ENCODE measurements around the gene NVL.

Gene NVL

GRCh38 chr1:224333939-224334786 lies 4.2 kb upstream of the NVL start:
- no peak overlapping the region for H3K27ac ChIP-seq (ENCODE audit: low read depth, low read length, severe bottlenecking)
- H3K4me3 ChIP-seq (ENCODE audit: extremely low read depth, insufficient read depth, low read length, poor library complexity, severe bottlenecking), result no peak overlapping the region
- 0% methylated on average over 1 of the region's 5 CpGs; no CpG with 5 or more reads in 1 of the 2 experiments for WGBS, 2 experiments (ENCODE audit: insufficient coverage in 2 of 2)
- H3K36me3 ChIP-seq (ENCODE audit: control insufficient read depth, insufficient read depth, low read length), result no peaks in the 10 kb centered on the region
- no peaks in the 10 kb centered on the region for H3K9me3 ChIP-seq (ENCODE audit: control insufficient read depth, low read length)
- H3K4me1 ChIP-seq (ENCODE audit: control insufficient read depth, insufficient read depth, low read length, poor library complexity, severe bottlenecking), result no peaks in the 10 kb centered on the region

- H3K27ac ChIP-seq (ENCODE audit: low read depth, low read length, severe bottlenecking), result no peak overlapping the region
Measured at GRCh38 chr1:224333309-224333926, 3.4 kb upstream of the NVL start.

GRCh38 chr1:224331824-224332223 lies 1.9 kb upstream of the NVL start:
- Histone ChIP-seq H3K36me3 (ENCODE audit: control insufficient read depth, insufficient read depth, low read length) (peaks cover 4% of the 10 kb centered on the region), H3K9me3 (ENCODE audit: control insufficient read depth, low read length) (no peaks in the 10 kb centered on the region), H3K4me3 (ENCODE audit: extremely low read depth, insufficient read depth, low read length, poor library complexity, severe bottlenecking) (no peak overlapping the region), H3K4me1 (ENCODE audit: control insufficient read depth, insufficient read depth, low read length, poor library complexity, severe bottlenecking) (peaks cover 4% of the 10 kb centered on the region), H3K27ac (ENCODE audit: low read depth, low read length, severe bottlenecking) (no peak overlapping the region)
- 89 to 93% methylated on average over 1 of the region's 2 CpGs for WGBS, 2 experiments (ENCODE audit: insufficient coverage in 2 of 2)

More at GRCh38 chr1:224333309-224333926, 3.4 kb upstream of the NVL start:
- WGBS, 2 experiments (ENCODE audit: insufficient coverage in 2 of 2), result 60 to 67% methylated on average over 1 of the region's 3 CpGs
- peaks cover 4% of the 10 kb centered on the region for H3K4me1 ChIP-seq (ENCODE audit: control insufficient read depth, insufficient read depth, low read length, poor library complexity, severe bottlenecking)
- no peaks in the 10 kb centered on the region for H3K9me3 ChIP-seq (ENCODE audit: control insufficient read depth, low read length)
- H3K4me3 ChIP-seq (ENCODE audit: extremely low read depth, insufficient read depth, low read length, poor library complexity, severe bottlenecking), result no peak overlapping the region
- H3K36me3 ChIP-seq (ENCODE audit: control insufficient read depth, insufficient read depth, low read length), result no peaks in the 10 kb centered on the region

- Histone ChIP-seq H3K36me3 (ENCODE audit: control insufficient read depth, insufficient read depth, low read length) (peaks cover 7% of the 10 kb centered on the region), H3K4me3 (ENCODE audit: extremely low read depth, insufficient read depth, low read length, poor library complexity, severe bottlenecking) (no peak overlapping the region), H3K9me3 (ENCODE audit: control insufficient read depth, low read length) (no peaks in the 10 kb centered on the region), H3K27ac (ENCODE audit: low read depth, low read length, severe bottlenecking) (no peak overlapping the region), H3K4me1 (ENCODE audit: control insufficient read depth, insufficient read depth, low read length, poor library complexity, severe bottlenecking) (peaks cover 4% of the 10 kb centered on the region)
- WGBS, 2 experiments (ENCODE audit: insufficient coverage in 2 of 2), result 100% methylated on average over 2 of the region's 2 CpGs; no CpG with 5 or more reads in 1 of the 2 experiments
Measured at GRCh38 chr1:224331326-224331725, 1.4 kb upstream of the NVL start.

- Histone ChIP-seq H3K36me3 (ENCODE audit: control insufficient read depth, insufficient read depth, low read length) (peaks cover 22% of the 10 kb centered on the region), H3K27ac (ENCODE audit: low read depth, low read length, severe bottlenecking) (peak overlapping the region; percentile 93), H3K4me1 (ENCODE audit: control insufficient read depth, insufficient read depth, low read length, poor library complexity, severe bottlenecking) (peaks cover 4% of the 10 kb centered on the region), H3K9me3 (ENCODE audit: control insufficient read depth, low read length) (no peaks in the 10 kb centered on the region), H3K4me3 (ENCODE audit: extremely low read depth, insufficient read depth, low read length, poor library complexity, severe bottlenecking) (peak overlapping the region; percentile 87)
- 0% methylated on average over 3 to 4 of the region's 7 CpGs for WGBS, 2 experiments (ENCODE audit: insufficient coverage in 2 of 2)
Measured at GRCh38 chr1:224329484-224329841, 509 bp downstream of the NVL start.

- Histone ChIP-seq H3K9me3 (ENCODE audit: control insufficient read depth, low read length) (no peaks in the 10 kb centered on the region), H3K36me3 (ENCODE audit: control insufficient read depth, insufficient read depth, low read length) (peaks cover 24% of the 10 kb centered on the region), H3K27ac (ENCODE audit: low read depth, low read length, severe bottlenecking) (no peak overlapping the region), H3K4me1 (ENCODE audit: control insufficient read depth, insufficient read depth, low read length, poor library complexity, severe bottlenecking) (peaks cover 4% of the 10 kb centered on the region), H3K4me3 (ENCODE audit: extremely low read depth, insufficient read depth, low read length, poor library complexity, severe bottlenecking) (peak overlapping the region; percentile 87)
- WGBS, 2 experiments (ENCODE audit: insufficient coverage in 2 of 2), result 93 to 100% methylated on average over 1 to 4 of the region's 6 CpGs
Measured at GRCh38 chr1:224328644-224329043, 1.3 kb downstream of the NVL start.

- H3K4me1 ChIP-seq (ENCODE audit: control insufficient read depth, insufficient read depth, low read length, poor library complexity, severe bottlenecking), result peaks cover 4% of the 10 kb centered on the region
- no peak overlapping the region for H3K4me3 ChIP-seq (ENCODE audit: extremely low read depth, insufficient read depth, low read length, poor library complexity, severe bottlenecking)
- peaks cover 32% of the 10 kb centered on the region for H3K36me3 ChIP-seq (ENCODE audit: control insufficient read depth, insufficient read depth, low read length)
- no peaks in the 10 kb centered on the region for H3K9me3 ChIP-seq (ENCODE audit: control insufficient read depth, low read length)
- H3K27ac ChIP-seq (ENCODE audit: low read depth, low read length, severe bottlenecking), result no peak overlapping the region
- no CpG with 5 or more reads among the region's 1 CpG for WGBS, 2 experiments (ENCODE audit: insufficient coverage in 2 of 2)
Measured at GRCh38 chr1:224325959-224326358, 4.0 kb downstream of the NVL start.

- Histone ChIP-seq H3K36me3 (ENCODE audit: control insufficient read depth, insufficient read depth, low read length) (peaks cover 42% of the 10 kb centered on the region), H3K27ac (ENCODE audit: low read depth, low read length, severe bottlenecking) (no peak overlapping the region), H3K4me1 (ENCODE audit: control insufficient read depth, insufficient read depth, low read length, poor library complexity, severe bottlenecking) (no peaks in the 10 kb centered on the region), H3K4me3 (ENCODE audit: extremely low read depth, insufficient read depth, low read length, poor library complexity, severe bottlenecking) (no peak overlapping the region), H3K9me3 (ENCODE audit: control insufficient read depth, low read length) (no peaks in the 10 kb centered on the region)
- no CpG with 5 or more reads among the region's 2 CpGs for WGBS, 2 experiments (ENCODE audit: insufficient coverage in 2 of 2)
Measured at GRCh38 chr1:224321706-224322105, 8.3 kb downstream of the NVL start.

- Histone ChIP-seq H3K36me3 (ENCODE audit: control insufficient read depth, insufficient read depth, low read length) (peaks cover 54% of the 10 kb centered on the region), H3K4me3 (ENCODE audit: extremely low read depth, insufficient read depth, low read length, poor library complexity, severe bottlenecking) (no peak overlapping the region), H3K4me1 (ENCODE audit: control insufficient read depth, insufficient read depth, low read length, poor library complexity, severe bottlenecking) (no peaks in the 10 kb centered on the region), H3K27ac (ENCODE audit: low read depth, low read length, severe bottlenecking) (no peak overlapping the region), H3K9me3 (ENCODE audit: control insufficient read depth, low read length) (no peaks in the 10 kb centered on the region)
- 89% methylated on average over 3 of the region's 4 CpGs; no CpG with 5 or more reads in 1 of the 2 experiments for WGBS, 2 experiments (ENCODE audit: insufficient coverage in 2 of 2)
Measured at GRCh38 chr1:224317383-224318045, 12.5 kb downstream of the NVL start.

GRCh38 chr1:224312025-224312424 lies 17.9 kb downstream of the NVL start:
- Histone ChIP-seq H3K4me3 (ENCODE audit: extremely low read depth, insufficient read depth, low read length, poor library complexity, severe bottlenecking) (no peak overlapping the region), H3K27ac (ENCODE audit: low read depth, low read length, severe bottlenecking) (no peak overlapping the region), H3K4me1 (ENCODE audit: control insufficient read depth, insufficient read depth, low read length, poor library complexity, severe bottlenecking) (no peaks in the 10 kb centered on the region), H3K36me3 (ENCODE audit: control insufficient read depth, insufficient read depth, low read length) (peaks cover 81% of the 10 kb centered on the region), H3K9me3 (ENCODE audit: control insufficient read depth, low read length) (no peaks in the 10 kb centered on the region)
- no CpG with 5 or more reads among the region's 2 CpGs for WGBS, 2 experiments (ENCODE audit: insufficient coverage in 2 of 2)
